Measurements from ENCODE around the gene COL12A1. TPM values are rescaled to one million over a fixed set of nuclear protein-coding genes. Genes with fewer than 3 reads are reported as not detected.

COL12A1 gene
- total and polyA plus RNA-seq, 2 of the 13 experiments (the other 11 are each of a cell fraction or from before 2014, with no cell fraction given), result 0.02 TPM; not detected in 1

GRCh38 chr6:75209184-75209723, 3.4 kb upstream of the COL12A1 start:
- ATAC-seq (no peak), DNase-seq (ENCODE audit: low spot score) (no peak), FAIRE-seq (no peak)
- Histone ChIP-seq H2AFZ (ENCODE audit: low read length) (no peak overlapping the region), H4K20me1 (ENCODE audit: insufficient read depth, low read length) (no peaks in the 10 kb centered on the region), H3K4me1 (ENCODE audit: insufficient read depth, low read length) (no peaks in the 10 kb centered on the region; the same call in 1 of the 2 replicates), H3K36me3 (replicated peaks in 1 of 2; ENCODE audit: control insufficient read depth in 1 of 2, insufficient read depth in 2 of 2, low read length in 2 of 2) (no peaks in the 10 kb centered on the region), H3K9ac (ENCODE audit: insufficient read depth, low read depth, low read length) (no peak overlapping the region), H3K79me2 (ENCODE audit: insufficient read depth, low read length) (no peaks in the 10 kb centered on the region), H3K27me3 (ENCODE audit: control insufficient read depth in 1 of 2, insufficient read depth in 2 of 2, low read length in 2 of 2) (peaks cover 5 to 45% of the 10 kb centered on the region in 2 experiments; a peak in 4 of 5 replicates), H3K9me3 (ENCODE audit: low read length) (no peaks in the 10 kb centered on the region), H3K27ac (ENCODE audit: extremely low read length, insufficient read depth, low read length) (no peak overlapping the region), H3K4me2 (ENCODE audit: low read depth, low read length) (no peak overlapping the region), H3K4me3 (replicated peaks in 1 of 3; ENCODE audit: insufficient read depth in 1 of 3, low read depth in 2 of 3, low read length in 3 of 3) (no peak overlapping the region)
- TF ChIP-seq ZNF501 (CRISPR knock-in tag; IDR thresholded peaks at IDR 0.05), result 0 out of 2 replicates have a peak, but pooled peaks have one; percentile 3
- no peak for TF ChIP-seq ZNF570 (CRISPR knock-in tag; IDR thresholded peaks at IDR 0.05; ENCODE audit: borderline replicate concordance)
- no peak for TF ChIP-seq NFAT5 (CRISPR knock-in tag; IDR thresholded peaks at IDR 0.05)
- no TSS peak for BruUV-seq (replicated peaks)
- CTCF ChIA-PET (ENCODE audit: low intra/inter-chr PET ratio, low total read pairs), result interaction anchor here (1.0 to 1.8 kb wide), 9 partner anchors 308 to 1470 kb away, joined by 3 to 11 read pairs (median 6); no protein-coding TSS in a partner anchor
- in situ Hi-C loops (cut with HindIII; ENCODE audit: extremely low pct_ligation_motif_present, low pct_unique_long_range_greater_than_20kb) (loop anchor here (10.0 to 25.0 kb wide), 6 partner anchors 454 to 1472 kb away; no protein-coding TSS in a partner anchor), intact Hi-C loops (cut with micrococcal nuclease; ENCODE audit: unreplicated experiment) (loop anchor here (1.0 to 10.0 kb wide), 7 partner anchors 144 to 1354 kb away; no protein-coding TSS in a partner anchor)
- 14% methylated on average over 4 of the region's 7 CpGs for WGBS (ENCODE audit: low lambda C conversion rate)
- POLR2A ChIA-PET, result no interaction called here
